HepG2 (cell line): ENCODE data around the gene CYP27B1. TPM values are rescaled to one million over a fixed set of nuclear protein-coding genes. Genes with fewer than 3 reads are reported as not detected.

Experiments
- ATAD3A ChIP-seq: sonication (generic); formaldehyde crosslinking; IDR thresholded peaks from 2 replicates; pipeline ENCODE4 v1.4.0; 2020; ENCODE audit warnings: missing genetic modification reagents
- ATF7 ChIP-seq, 2 experiments: fragments of 450-650 bp in 1 of 2; sonication (generic) in 1 of 2; formaldehyde crosslinking in 1 of 2; IDR thresholded peaks; 2 replicates each; pipeline versions ENCODE4 v1.4.0 to v1.6.1; 2016 to 2020; ENCODE audit warnings: antibody characterized with exemption in 1 of 2, mild to moderate bottlenecking in 1 of 2, missing genetic modification reagents in 1 of 2
- BORCS8-MEF2B ChIP-seq: sonication (generic); formaldehyde crosslinking; IDR thresholded peaks from 2 replicates; pipeline ENCODE4 v1.8.0; 2022; ENCODE audit warnings: mild to moderate bottlenecking, missing genetic modification reagents
- FOSL2 ChIP-seq: sonication (generic); formaldehyde crosslinking; IDR thresholded peaks from 2 replicates; pipeline ENCODE4 v1.4.0; 2020; ENCODE audit warnings: missing genetic modification reagents
- HOXA7 ChIP-seq: sonication (generic); formaldehyde crosslinking; IDR thresholded peaks from 2 replicates; pipeline ENCODE4 v1.8.1; 2022; ENCODE audit warnings: mild to moderate bottlenecking, missing genetic modification reagents, moderate library complexity
- JUND ChIP-seq: sonication (generic); formaldehyde crosslinking; IDR thresholded peaks from 2 replicates; pipeline ENCODE4 v1.8.0; 2022; ENCODE audit warnings: mild to moderate bottlenecking, missing genetic modification reagents
- NBN ChIP-seq: fragments of 450-650 bp; conservative IDR thresholded peaks from 2 replicates; pipeline ENCODE4 v1.6.1; 2017
- NFATC3 ChIP-seq: sonication (generic); formaldehyde crosslinking; IDR thresholded peaks from 2 replicates; pipeline ENCODE4 v1.5.1; 2020; ENCODE audit warnings: mild to moderate bottlenecking, missing genetic modification reagents
- PLRG1 ChIP-seq: fragments of 450-650 bp; conservative IDR thresholded peaks from 2 replicates; pipeline ENCODE4 v1.6.1; 2016
- REXO4 ChIP-seq: sonication (generic); formaldehyde crosslinking; IDR thresholded peaks from 2 replicates; pipeline ENCODE4 v1.8.0; 2022; ENCODE audit warnings: missing genetic modification reagents, mild to moderate bottlenecking, borderline replicate concordance
- SRY ChIP-seq: sonication (generic); formaldehyde crosslinking; IDR thresholded peaks from 2 replicates; pipeline ENCODE4 v1.8.0; 2022; ENCODE audit warnings: mild to moderate bottlenecking, missing genetic modification reagents
- TARDBP ChIP-seq: sonication (generic); formaldehyde crosslinking; IDR thresholded peaks from 2 replicates; pipeline ENCODE4 v1.8.0; 2022; ENCODE audit warnings: mild to moderate bottlenecking, missing genetic modification reagents
- THYN1 ChIP-seq: sonication (generic); formaldehyde crosslinking; IDR thresholded peaks from 2 replicates; pipeline ENCODE4 v1.8.1; 2023; ENCODE audit warnings: low read depth, mild to moderate bottlenecking, moderate library complexity, missing genetic modification reagents, borderline replicate concordance
- ZBTB38 ChIP-seq: sonication (generic); formaldehyde crosslinking; IDR thresholded peaks from 2 replicates; pipeline ENCODE4 v1.5.1; 2020; ENCODE audit warnings: mild to moderate bottlenecking, missing genetic modification reagents
- ZNF224 ChIP-seq: sonication (generic); formaldehyde crosslinking; IDR thresholded peaks from 2 replicates; pipeline ENCODE4 v1.5.0; 2020; ENCODE audit warnings: mild to moderate bottlenecking, missing genetic modification reagents
- ZNF235 ChIP-seq: sonication (generic); formaldehyde crosslinking; IDR thresholded peaks from 2 replicates; pipeline ENCODE4 v1.8.1; 2023; ENCODE audit warnings: mild to moderate bottlenecking, missing genetic modification reagents, borderline replicate concordance
- ZNF567 ChIP-seq: sonication (generic); formaldehyde crosslinking; IDR thresholded peaks from 2 replicates; pipeline ENCODE4 v1.8.1; 2023; ENCODE audit warnings: mild to moderate bottlenecking, missing genetic modification reagents, borderline replicate concordance
- polyA plus RNA-seq, 8 experiments: library from polyadenylated mRNA; depleted of rRNA in 3 of 8; stranded (reverse) in 7 of 8; unstranded in 1 of 8; fragments of >200 nt; fragmentation: Illumina TruSeq in 4 of 8; extraction: Trizol in 4 of 8; gene quantifications; 2 replicates each; pipeline versions ENCODE4 v1.2.1 to v1.2.3, GENCODE V29; 2011 to 2016; ENCODE audit warnings: low read depth in 4 of 8, missing spikeins in 1 of 8, mixed read lengths in 1 of 8; ENCODE audit not compliant: insufficient read depth in 1 of 8
- total RNA-seq, 5 experiments: library from RNA; depleted of rRNA; stranded (reverse); fragments of >200 nt; fragmentation: Illumina TruSeq; extraction: Trizol; gene quantifications; 2 replicates each; pipeline ENCODE4 v1.2.3, GENCODE V29; 2016; ENCODE audit warnings: low read depth in 1 of 5
- TF ChIP-seq, protein P1 (sequence below): sonication (generic); formaldehyde crosslinking; IDR thresholded peaks from 2 replicates; pipeline ENCODE4 v1.8.1; 2023; ENCODE audit warnings: mild to moderate bottlenecking, missing genetic modification reagents
- TF ChIP-seq, protein P2 (sequence below): sonication (generic); formaldehyde crosslinking; IDR thresholded peaks from 2 replicates; pipeline ENCODE4 v1.8.0; 2022; ENCODE audit warnings: mild to moderate bottlenecking, missing genetic modification reagents
- TF ChIP-seq, protein P3 (sequence below): sonication (generic); formaldehyde crosslinking; IDR thresholded peaks from 2 replicates; pipeline ENCODE4 v1.4.0; 2020; ENCODE audit warnings: mild to moderate bottlenecking, missing genetic modification reagents
- TF ChIP-seq, protein P4 (sequence below): sonication (generic); formaldehyde crosslinking; IDR thresholded peaks from 2 replicates; pipeline ENCODE4 v1.5.1; 2020; ENCODE audit warnings: missing genetic modification reagents, mild to moderate bottlenecking, borderline replicate concordance

CYP27B1 gene
- total and polyA plus RNA-seq, 2 of the 13 experiments (the other 11 are each of a cell fraction or from before 2014, with no cell fraction given): 2.3 to 3.0 TPM

DNA sequence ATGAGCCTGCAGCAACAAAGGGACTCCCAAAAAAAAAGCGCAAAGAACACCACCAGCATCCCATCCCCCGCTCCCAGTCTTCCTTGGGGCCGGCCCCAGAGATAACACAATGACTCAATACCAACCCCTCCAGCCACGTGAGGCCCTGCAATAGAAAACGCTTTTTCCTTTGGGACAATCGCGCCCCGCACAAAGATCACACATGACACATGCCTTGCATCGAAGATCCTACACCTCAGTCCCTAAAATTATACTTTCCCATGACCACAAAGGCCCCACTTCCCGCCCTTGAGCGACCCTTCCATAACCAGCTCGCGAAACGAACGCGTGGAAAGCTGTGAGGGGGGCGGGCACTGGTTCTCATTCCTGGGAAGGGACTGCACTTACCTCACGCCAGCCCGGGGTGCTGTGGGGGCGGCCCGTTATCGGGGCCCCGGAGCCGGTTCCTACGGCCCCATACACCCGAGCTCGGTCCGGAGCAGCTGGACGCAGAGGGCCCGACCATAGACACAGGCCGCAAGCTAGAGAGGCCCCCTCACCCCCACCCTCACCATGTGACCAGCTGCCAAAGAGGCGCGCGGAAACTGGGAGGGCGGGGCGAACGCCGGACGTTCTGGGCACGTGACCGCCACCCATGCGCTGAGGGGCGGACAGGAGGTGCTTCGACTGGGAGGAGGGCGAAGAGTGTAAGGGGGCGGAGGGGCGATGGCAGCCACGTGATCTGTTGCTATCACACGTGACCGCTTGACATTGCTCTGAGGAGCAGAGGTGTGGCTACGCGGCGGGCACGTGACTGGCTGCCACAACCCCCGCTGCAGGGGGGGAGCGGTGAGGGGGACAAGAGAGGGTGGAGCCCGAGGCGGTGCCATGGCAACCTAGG is 14.8 kb downstream of the CYP27B1 start, which contains the start of gene CDK4 (continued):
- TF ChIP-seq NBN: no peak
- peak; percentile 59; the same call in 1 of the 2 replicates for TF ChIP-seq ZNF235
- TF ChIP-seq NFATC3 (CRISPR knock-in tag): peak; percentile 62; the same call in 1 of the 2 replicates
- no peak for TF ChIP-seq PLRG1
- TF ChIP-seq BORCS8-MEF2B (CRISPR knock-in tag): peak; percentile 71
- no peak for TF ChIP-seq ATF7 (IDR thresholded peaks at IDR 0.05)
- no peak for TF ChIP-seq ATF7 (CRISPR knock-in tag; IDR thresholded peaks at IDR 0.05)
- peak; percentile 31; the same call in 1 of the 2 replicates for TF ChIP-seq ZNF567
- peak; percentile 87; the same call in 1 of the 2 replicates for TF ChIP-seq ZBTB38 (CRISPR knock-in tag)
- no peak for TF ChIP-seq ATAD3A (CRISPR knock-in tag)
- peak; percentile 93 for TF ChIP-seq TARDBP
- 0 out of 2 replicates have a peak, but pooled peaks have one; percentile 46 for TF ChIP-seq REXO4 (CRISPR knock-in tag)
- TF ChIP-seq, protein P1, sequence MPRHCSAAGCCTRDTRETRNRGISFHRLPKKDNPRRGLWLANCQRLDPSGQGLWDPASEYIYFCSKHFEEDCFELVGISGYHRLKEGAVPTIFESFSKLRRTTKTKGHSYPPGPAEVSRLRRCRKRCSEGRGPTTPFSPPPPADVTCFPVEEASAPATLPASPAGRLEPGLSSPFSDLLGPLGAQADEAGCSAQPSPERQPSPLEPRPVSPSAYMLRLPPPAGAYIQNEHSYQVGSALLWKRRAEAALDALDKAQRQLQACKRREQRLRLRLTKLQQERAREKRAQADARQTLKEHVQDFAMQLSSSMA (CRISPR knock-in tag): peak; percentile 92
- TF ChIP-seq JUND: peak; percentile 45; the same call in 1 of the 2 replicates
- TF ChIP-seq, protein P2, sequence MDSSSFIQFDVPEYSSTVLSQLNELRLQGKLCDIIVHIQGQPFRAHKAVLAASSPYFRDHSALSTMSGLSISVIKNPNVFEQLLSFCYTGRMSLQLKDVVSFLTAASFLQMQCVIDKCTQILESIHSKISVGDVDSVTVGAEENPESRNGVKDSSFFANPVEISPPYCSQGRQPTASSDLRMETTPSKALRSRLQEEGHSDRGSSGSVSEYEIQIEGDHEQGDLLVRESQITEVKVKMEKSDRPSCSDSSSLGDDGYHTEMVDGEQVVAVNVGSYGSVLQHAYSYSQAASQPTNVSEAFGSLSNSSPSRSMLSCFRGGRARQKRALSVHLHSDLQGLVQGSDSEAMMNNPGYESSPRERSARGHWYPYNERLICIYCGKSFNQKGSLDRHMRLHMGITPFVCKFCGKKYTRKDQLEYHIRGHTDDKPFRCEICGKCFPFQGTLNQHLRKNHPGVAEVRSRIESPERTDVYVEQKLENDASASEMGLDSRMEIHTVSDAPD: no peak; the same call in 1 of the 2 replicates
- 0 out of 2 replicates have a peak, but pooled peaks have one; percentile 18 for TF ChIP-seq SRY (CRISPR knock-in tag)
- TF ChIP-seq, protein P3, sequence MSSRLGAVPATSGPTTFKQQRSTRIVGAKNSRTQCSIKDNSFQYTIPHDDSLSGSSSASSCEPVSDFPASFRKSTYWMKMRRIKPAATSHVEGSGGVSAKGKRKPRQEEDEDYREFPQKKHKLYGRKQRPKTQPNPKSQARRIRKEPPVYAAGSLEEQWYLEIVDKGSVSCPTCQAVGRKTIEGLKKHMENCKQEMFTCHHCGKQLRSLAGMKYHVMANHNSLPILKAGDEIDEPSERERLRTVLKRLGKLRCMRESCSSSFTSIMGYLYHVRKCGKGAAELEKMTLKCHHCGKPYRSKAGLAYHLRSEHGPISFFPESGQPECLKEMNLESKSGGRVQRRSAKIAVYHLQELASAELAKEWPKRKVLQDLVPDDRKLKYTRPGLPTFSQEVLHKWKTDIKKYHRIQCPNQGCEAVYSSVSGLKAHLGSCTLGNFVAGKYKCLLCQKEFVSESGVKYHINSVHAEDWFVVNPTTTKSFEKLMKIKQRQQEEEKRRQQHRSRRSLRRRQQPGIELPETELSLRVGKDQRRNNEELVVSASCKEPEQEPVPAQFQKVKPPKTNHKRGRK (CRISPR knock-in tag): no peak
- no peak for TF ChIP-seq ZNF224
- TF ChIP-seq THYN1 (CRISPR knock-in tag): no peak
- peak; percentile 52; the same call in 1 of the 2 replicates for TF ChIP-seq FOSL2
- TF ChIP-seq, protein P4, sequence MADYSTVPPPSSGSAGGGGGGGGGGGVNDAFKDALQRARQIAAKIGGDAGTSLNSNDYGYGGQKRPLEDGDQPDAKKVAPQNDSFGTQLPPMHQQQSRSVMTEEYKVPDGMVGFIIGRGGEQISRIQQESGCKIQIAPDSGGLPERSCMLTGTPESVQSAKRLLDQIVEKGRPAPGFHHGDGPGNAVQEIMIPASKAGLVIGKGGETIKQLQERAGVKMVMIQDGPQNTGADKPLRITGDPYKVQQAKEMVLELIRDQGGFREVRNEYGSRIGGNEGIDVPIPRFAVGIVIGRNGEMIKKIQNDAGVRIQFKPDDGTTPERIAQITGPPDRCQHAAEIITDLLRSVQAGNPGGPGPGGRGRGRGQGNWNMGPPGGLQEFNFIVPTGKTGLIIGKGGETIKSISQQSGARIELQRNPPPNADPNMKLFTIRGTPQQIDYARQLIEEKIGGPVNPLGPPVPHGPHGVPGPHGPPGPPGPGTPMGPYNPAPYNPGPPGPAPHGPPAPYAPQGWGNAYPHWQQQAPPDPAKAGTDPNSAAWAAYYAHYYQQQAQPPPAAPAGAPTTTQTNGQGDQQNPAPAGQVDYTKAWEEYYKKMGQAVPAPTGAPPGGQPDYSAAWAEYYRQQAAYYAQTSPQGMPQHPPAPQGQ (CRISPR knock-in tag): no peak
- no peak for TF ChIP-seq HOXA7 (CRISPR knock-in tag)
